GM10266 (cell line): ENCODE results near the gene ROPN1L.

ENCODE experiments used
- DNase-seq: peaks from one replicate; pipeline ENCODE4 v3.0.0; 2012; ENCODE audit errors: extremely low spot score
- TF ChIP-seq, protein P1 (sequence below): IDR thresholded peaks from 2 replicates; pipeline ENCODE4 v1.5.1; 2012; ENCODE audit warnings: mild to moderate bottlenecking, low read depth; ENCODE audit not compliant: control insufficient read depth, insufficient read depth; ENCODE audit errors: missing control alignments

The ROPN1L gene

DNA sequence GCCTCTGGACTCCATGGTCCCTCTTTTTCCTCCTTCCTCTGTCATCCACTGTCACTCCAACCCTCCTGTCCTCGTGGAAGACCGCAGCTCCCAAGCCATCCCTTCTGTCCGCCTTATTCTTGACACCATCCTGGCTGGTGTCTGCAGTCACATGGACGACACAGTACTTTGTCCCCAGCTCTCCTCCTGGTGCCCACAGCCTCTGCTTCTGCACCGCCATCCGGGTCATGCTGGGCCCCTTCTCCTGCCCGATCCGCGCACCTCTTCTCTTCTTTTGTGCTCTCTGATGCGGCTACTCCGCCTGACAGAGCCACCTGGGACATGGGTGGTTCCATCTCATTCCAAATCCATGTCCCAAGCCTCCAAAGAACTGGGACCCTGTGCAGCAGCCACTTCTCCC, 22.5 kb downstream of the ROPN1L start:
- no peak for DNase-seq
- TF ChIP-seq, protein P1, sequence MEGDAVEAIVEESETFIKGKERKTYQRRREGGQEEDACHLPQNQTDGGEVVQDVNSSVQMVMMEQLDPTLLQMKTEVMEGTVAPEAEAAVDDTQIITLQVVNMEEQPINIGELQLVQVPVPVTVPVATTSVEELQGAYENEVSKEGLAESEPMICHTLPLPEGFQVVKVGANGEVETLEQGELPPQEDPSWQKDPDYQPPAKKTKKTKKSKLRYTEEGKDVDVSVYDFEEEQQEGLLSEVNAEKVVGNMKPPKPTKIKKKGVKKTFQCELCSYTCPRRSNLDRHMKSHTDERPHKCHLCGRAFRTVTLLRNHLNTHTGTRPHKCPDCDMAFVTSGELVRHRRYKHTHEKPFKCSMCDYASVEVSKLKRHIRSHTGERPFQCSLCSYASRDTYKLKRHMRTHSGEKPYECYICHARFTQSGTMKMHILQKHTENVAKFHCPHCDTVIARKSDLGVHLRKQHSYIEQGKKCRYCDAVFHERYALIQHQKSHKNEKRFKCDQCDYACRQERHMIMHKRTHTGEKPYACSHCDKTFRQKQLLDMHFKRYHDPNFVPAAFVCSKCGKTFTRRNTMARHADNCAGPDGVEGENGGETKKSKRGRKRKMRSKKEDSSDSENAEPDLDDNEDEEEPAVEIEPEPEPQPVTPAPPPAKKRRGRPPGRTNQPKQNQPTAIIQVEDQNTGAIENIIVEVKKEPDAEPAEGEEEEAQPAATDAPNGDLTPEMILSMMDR, result no peak

DNA sequence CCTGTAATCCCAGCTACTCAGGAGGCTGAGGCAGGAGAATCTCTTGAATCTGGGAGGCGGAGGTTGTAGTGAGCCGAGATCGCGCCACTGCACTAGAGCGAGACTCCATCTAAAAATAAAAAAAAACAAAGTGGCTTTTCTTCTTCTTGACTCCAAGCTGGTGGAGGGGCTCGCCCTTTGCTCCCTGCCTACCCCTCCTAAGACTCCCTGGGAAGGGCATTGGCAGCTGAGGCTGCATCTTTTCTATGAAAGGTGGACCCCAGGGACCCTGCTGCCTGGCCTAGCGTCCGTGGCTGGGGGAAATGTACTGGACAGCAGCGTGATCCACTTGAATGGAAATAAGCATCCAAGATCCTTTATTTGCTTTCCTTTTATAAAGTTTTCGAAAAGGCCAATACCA, 24.0 kb downstream of the ROPN1L start:
- DNase-seq, result no peak
- TF ChIP-seq, protein P1, result no peak

DNA sequence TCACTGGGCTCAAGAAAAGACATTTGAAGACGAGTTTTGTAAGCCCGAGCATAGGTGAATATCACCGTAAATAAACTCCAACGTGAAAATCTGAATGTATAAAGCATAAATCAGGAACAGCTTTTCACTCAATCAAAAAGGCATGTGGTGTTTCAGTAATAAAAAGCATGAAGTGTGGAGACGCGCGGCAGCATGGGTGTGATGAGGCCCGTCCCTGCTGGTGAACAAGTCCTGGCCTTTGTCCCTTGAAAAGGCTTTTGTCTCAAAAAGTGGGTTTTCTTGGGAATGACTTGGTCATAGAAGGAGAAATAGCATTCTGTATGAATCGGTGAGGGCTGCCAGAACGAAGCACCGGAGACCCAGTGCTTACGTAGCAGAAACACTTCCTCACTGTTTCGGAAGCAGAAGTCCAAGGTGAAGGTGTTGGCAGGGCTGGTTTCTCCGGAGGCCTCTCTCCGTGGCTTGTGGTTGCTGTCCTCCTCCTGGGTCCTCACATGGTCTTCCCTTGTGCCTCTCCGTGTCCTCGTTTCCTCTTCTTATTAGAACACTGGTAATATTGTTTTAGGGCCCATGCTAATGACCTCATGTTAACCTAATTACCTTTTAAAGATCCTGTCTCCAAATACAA, 24.9 kb downstream of the ROPN1L start:
- no peak for DNase-seq
- TF ChIP-seq, protein P1, result no peak

DNA sequence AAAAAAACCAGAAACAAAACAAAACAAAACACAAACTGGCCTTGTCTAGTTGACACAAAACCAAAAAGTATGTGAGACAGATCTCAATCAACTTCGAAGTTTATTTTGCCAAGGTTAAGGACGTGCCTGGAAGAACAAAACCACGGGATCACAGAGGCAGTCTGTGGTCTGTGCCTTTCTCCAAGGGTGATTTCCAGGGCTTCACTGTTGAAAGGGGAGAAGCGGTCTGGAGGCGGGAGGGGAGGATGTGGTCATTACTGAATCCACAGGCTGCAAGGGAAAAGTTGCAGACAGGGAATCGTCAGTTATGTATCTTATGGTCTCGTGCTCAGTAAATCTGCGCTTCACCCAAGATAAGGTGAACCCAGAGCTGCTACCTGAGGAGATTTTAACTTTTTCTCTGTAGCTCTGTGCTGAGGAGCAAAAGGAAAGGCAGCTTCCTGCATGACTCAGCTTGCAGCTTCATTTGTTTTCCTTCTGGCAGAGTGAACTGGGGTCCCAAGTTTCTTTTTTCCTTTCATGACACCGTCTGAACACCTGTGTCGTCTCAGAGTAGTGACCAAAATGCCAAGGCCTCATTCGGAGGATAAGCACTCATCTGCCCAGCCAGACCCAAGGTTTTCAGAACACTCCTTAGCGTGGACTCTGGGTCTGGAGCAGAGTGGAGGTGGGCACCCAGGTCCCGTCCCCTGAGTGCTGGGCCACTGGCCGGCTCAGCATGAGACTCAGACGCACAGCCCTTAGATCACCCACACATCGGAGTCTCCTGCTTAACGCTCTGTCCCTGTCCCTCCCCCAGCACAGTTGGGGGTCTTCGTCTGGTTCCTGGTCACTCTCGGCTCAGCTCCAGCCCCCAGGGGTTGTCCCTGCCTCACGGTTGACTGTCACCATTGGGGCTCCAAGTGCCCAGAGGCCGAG, 25.9 kb downstream of the ROPN1L start:
- TF ChIP-seq, protein P1, result no peak
- no peak for DNase-seq

DNA sequence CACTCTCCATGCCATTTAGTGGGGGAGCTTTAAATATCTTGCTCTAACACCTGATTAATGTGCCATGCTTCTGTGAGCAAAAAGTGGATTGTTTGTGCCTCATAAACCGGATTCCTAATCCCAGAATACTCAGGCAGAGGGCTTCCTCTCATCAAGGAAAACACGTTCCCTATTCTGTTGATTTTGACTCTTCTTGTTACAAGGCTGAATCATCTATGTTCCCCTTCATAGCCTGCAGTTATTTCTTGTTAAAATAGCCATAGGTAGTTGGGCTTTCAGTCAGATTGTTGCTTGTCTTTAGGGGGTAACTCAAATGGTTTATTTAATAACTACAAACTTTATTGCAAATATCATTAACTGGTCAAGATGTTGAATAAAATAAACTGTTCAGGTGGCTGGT, 26.6 kb downstream of the ROPN1L start:
- no peak for DNase-seq
- TF ChIP-seq, protein P1, result no peak

DNA sequence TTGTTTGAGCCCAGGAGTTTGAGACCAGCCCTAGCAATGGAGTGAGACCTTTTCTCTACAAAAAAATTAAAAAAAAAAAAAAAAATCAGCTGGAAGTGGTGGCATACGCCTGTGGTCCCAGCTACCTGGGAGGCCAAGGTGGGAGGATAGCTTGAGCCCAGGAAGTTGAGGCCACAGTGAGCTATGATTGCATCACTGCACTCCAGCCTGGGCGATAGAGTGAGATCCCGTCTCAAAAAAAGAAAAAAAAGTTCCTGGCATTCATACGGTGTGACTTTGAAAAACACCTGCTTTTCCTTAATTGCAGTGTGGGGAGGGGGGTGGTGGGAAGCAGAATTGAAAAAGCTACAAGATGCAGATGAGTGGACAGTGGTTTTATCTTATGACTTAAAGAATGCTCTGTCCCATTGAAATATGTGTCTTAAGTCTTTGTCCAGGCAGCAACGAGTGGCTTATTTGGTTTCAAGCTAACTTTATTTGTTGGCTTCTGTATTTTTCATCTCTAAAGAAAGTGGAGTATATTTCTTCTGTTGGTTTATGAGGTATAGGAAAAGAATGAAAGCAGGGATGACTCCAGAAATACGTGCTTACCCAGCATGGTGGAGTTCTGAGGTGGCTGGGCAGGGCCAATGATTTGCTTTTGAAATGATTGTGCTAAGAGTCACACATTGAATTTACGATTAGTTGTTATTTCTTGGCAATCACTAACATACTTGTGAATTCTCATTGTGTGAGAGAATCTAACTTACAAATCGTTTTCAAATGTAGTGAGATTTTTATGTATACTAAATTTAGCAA, 27.8 kb downstream of the ROPN1L start:
- no peak for DNase-seq
- TF ChIP-seq, protein P1, result no peak
